Measurements from ENCODE around the gene CHCHD4. TPM values are rescaled to one million over a fixed set of nuclear protein-coding genes. Genes with fewer than 3 reads are reported as not detected.

Gene CHCHD4
- polyA plus RNA-seq, 1 donor from 2014 or later = 24.6 TPM

DNA sequence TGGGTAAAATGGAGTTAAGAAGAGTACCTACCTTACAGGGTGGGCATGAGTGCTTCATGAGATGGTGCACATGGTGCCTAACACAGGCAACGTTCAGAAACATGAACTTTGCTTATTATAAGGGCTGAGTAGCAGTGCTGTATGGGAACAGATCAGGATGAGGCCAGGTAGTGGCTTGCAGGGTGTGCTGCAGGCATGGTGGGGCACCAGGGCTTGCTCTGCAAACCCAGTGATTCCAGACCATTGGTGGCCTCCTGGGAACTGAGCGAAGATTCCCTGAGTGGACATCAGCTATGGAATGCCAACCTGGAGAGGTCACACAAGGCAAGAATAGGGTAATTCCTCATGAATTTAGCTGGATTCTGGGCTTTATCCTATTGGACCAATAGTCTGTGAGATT, 16.0 kb upstream of the CHCHD4 start:
- Histone ChIP-seq H3K27ac (ENCODE audit: low read length) (no peak overlapping the region), H2AFZ (ENCODE audit: low read depth, low read length) (no peak overlapping the region), H3K9me2 (ENCODE audit: insufficient read depth, low read length) (no peaks in the 10 kb centered on the region), H3K9ac (ENCODE audit: low read length) (no peak overlapping the region), H3K4me2 (ENCODE audit: low read length) (no peak overlapping the region), H3K27me3 (ENCODE audit: insufficient read depth, low read depth, low read length) (no peaks in the 10 kb centered on the region), H3K4me3 (ENCODE audit: low read length) (no peak overlapping the region), H3K79me2 (replicated peaks; ENCODE audit: insufficient read depth, low read length) (no peaks in the 10 kb centered on the region), H3K36me3 (ENCODE audit: insufficient read depth, low read length) (peaks cover 16% of the 10 kb centered on the region), H3F3A (ENCODE audit: insufficient read depth, low read length, poor library complexity, severe bottlenecking) (no peaks in the 10 kb centered on the region), H3K9me3 (ENCODE audit: low read length) (no peaks in the 10 kb centered on the region), H4K20me1 (ENCODE audit: insufficient read depth) (no peaks in the 10 kb centered on the region)
- no peak for TF ChIP-seq MXI1 (conservative IDR thresholded peaks at IDR 0.05; ENCODE audit: poor library complexity, severe bottlenecking)
- TF ChIP-seq SMC3 (conservative IDR thresholded peaks at IDR 0.05; ENCODE audit: poor library complexity) = no peak
- TF ChIP-seq EP300 (conservative IDR thresholded peaks at IDR 0.05; ENCODE audit: poor library complexity, severe bottlenecking) = no peak
- TF ChIP-seq TAF1 (IDR thresholded peaks at IDR 0.05; ENCODE audit: low read depth) = no peak
- TF ChIP-seq, protein P1, sequence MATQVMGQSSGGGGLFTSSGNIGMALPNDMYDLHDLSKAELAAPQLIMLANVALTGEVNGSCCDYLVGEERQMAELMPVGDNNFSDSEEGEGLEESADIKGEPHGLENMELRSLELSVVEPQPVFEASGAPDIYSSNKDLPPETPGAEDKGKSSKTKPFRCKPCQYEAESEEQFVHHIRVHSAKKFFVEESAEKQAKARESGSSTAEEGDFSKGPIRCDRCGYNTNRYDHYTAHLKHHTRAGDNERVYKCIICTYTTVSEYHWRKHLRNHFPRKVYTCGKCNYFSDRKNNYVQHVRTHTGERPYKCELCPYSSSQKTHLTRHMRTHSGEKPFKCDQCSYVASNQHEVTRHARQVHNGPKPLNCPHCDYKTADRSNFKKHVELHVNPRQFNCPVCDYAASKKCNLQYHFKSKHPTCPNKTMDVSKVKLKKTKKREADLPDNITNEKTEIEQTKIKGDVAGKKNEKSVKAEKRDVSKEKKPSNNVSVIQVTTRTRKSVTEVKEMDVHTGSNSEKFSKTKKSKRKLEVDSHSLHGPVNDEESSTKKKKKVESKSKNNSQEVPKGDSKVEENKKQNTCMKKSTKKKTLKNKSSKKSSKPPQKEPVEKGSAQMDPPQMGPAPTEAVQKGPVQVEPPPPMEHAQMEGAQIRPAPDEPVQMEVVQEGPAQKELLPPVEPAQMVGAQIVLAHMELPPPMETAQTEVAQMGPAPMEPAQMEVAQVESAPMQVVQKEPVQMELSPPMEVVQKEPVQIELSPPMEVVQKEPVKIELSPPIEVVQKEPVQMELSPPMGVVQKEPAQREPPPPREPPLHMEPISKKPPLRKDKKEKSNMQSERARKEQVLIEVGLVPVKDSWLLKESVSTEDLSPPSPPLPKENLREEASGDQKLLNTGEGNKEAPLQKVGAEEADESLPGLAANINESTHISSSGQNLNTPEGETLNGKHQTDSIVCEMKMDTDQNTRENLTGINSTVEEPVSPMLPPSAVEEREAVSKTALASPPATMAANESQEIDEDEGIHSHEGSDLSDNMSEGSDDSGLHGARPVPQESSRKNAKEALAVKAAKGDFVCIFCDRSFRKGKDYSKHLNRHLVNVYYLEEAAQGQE (IDR thresholded peaks at IDR 0.05; ENCODE audit: borderline replicate concordance) = no peak
- TF ChIP-seq, protein P2, sequence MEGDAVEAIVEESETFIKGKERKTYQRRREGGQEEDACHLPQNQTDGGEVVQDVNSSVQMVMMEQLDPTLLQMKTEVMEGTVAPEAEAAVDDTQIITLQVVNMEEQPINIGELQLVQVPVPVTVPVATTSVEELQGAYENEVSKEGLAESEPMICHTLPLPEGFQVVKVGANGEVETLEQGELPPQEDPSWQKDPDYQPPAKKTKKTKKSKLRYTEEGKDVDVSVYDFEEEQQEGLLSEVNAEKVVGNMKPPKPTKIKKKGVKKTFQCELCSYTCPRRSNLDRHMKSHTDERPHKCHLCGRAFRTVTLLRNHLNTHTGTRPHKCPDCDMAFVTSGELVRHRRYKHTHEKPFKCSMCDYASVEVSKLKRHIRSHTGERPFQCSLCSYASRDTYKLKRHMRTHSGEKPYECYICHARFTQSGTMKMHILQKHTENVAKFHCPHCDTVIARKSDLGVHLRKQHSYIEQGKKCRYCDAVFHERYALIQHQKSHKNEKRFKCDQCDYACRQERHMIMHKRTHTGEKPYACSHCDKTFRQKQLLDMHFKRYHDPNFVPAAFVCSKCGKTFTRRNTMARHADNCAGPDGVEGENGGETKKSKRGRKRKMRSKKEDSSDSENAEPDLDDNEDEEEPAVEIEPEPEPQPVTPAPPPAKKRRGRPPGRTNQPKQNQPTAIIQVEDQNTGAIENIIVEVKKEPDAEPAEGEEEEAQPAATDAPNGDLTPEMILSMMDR (IDR thresholded peaks at IDR 0.05; ENCODE audit: poor library complexity, severe bottlenecking) = no peak

DNA sequence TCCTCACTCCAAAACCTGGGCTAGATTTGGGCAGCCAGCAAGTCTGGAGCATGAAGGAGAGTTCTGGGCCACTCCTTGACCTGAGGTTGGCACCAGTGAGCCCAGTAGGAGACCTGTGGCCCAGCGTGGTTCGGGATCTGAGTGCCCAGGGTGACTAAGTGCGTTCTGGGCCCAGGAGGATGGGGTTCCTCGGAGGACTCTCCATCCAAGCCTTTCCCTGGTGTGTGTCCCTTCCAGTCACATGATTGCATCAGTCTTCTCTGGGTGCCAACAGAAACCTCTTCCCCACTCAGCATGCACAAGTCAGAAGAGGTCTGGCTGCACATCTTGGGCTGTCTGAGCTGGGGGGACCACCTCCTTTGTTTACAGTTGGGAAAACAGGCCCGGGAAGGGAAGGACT, 15.1 kb upstream of the CHCHD4 start:
- Histone ChIP-seq H4K20me1 (ENCODE audit: insufficient read depth) (no peaks in the 10 kb centered on the region), H3K27me3 (ENCODE audit: insufficient read depth, low read depth, low read length) (no peaks in the 10 kb centered on the region), H3K36me3 (ENCODE audit: insufficient read depth, low read length) (peaks cover 11% of the 10 kb centered on the region), H3K9me3 (ENCODE audit: low read length) (no peaks in the 10 kb centered on the region), H3K9me2 (ENCODE audit: insufficient read depth, low read length) (no peaks in the 10 kb centered on the region), H3K4me3 (ENCODE audit: low read length) (no peak overlapping the region), H2AFZ (ENCODE audit: low read depth, low read length) (no peak overlapping the region), H3K4me2 (ENCODE audit: low read length) (no peak overlapping the region), H3F3A (ENCODE audit: insufficient read depth, low read length, poor library complexity, severe bottlenecking) (no peaks in the 10 kb centered on the region), H3K79me2 (replicated peaks; ENCODE audit: insufficient read depth, low read length) (no peaks in the 10 kb centered on the region), H3K9ac (ENCODE audit: low read length) (no peak overlapping the region), H3K27ac (ENCODE audit: low read length) (no peak overlapping the region)
- TF ChIP-seq MXI1 (conservative IDR thresholded peaks at IDR 0.05; ENCODE audit: poor library complexity, severe bottlenecking) (no peak), EZH2 (IDR thresholded peaks at IDR 0.05; ENCODE audit: borderline replicate concordance, insufficient read depth, low read length, poor library complexity, severe bottlenecking) (no peak), TAF1 (IDR thresholded peaks at IDR 0.05; ENCODE audit: low read depth) (no peak), POLR2AphosphoS5 (IDR thresholded peaks at IDR 0.05) (no peak), SMC3 (conservative IDR thresholded peaks at IDR 0.05; ENCODE audit: poor library complexity) (no peak), RAD21 (conservative IDR thresholded peaks at IDR 0.05) (no peak), EP300 (conservative IDR thresholded peaks at IDR 0.05; ENCODE audit: poor library complexity, severe bottlenecking) (no peak)
- TF ChIP-seq, protein P1 (IDR thresholded peaks at IDR 0.05; ENCODE audit: borderline replicate concordance) = no peak
- TF ChIP-seq, protein P2 (IDR thresholded peaks at IDR 0.05; ENCODE audit: poor library complexity, severe bottlenecking) = no peak

All from neural cell (in vitro differentiated cells).